Fibroblast of the aortic adventitia (primary cell): ENCODE data around the gene TESK1. TPM values are rescaled to one million over a fixed set of nuclear protein-coding genes. Genes with fewer than 3 reads are reported as not detected.

ENCODE experiments used
- DNase-seq: peaks from one replicate; pipeline ENCODE4 v3.0.0-alpha.2; 2010; ENCODE audit warnings: low read depth
- H3K4me3 ChIP-seq: 2 replicates; pipeline ENCODE4 v1.5.1; 2011; ENCODE audit warnings: low read depth, mild to moderate bottlenecking, control low read depth, low read length, moderate library complexity
- total RNA-seq: library from RNA; depleted of rRNA; stranded (reverse); fragments of >200 nt; gene quantifications from 2 replicates; pipeline ENCODE4 v1.2.3, GENCODE V29; 2012; ENCODE audit warnings: low replicate concordance
- TF ChIP-seq, protein P1 (sequence below): IDR thresholded peaks from 2 replicates; pipeline ENCODE4 v1.5.1; 2011; ENCODE audit warnings: mild to moderate bottlenecking, low read length, control low read depth, inconsistent platforms; ENCODE audit not compliant: insufficient read depth

The TESK1 gene
- total RNA-seq, 1 donor = 13.3 TPM

DNA sequence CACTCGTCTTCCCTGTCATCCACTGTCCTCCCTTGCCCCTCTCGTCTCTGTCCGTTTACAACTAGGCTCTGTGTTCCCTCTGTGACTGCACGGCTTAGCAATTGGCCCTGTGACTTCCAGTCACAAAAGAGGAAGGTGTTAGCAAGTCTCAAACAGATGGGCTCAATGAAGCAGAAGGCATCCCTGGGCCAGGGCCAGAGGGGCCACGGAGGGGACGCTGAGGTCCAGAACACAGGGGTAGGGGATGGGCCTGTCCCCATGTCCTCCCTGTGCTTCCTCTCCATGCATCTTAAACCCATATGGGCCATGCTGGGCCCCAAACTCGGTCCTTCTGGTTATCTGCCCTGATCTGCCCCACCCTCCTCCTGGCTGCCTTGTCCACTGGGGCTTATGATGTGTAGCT is 13.3 kb downstream of the TESK1 start, which contains the start of gene CD72:
Gene CD72, minus strand, starts transcription at position 89 of the 403 bp plus-strand sequence. CDS start 110 bp downstream, outside the sequence.
- peak within 1 kb of the TSS; percentile 41 for H3K4me3 ChIP-seq
- TF ChIP-seq, protein P1, sequence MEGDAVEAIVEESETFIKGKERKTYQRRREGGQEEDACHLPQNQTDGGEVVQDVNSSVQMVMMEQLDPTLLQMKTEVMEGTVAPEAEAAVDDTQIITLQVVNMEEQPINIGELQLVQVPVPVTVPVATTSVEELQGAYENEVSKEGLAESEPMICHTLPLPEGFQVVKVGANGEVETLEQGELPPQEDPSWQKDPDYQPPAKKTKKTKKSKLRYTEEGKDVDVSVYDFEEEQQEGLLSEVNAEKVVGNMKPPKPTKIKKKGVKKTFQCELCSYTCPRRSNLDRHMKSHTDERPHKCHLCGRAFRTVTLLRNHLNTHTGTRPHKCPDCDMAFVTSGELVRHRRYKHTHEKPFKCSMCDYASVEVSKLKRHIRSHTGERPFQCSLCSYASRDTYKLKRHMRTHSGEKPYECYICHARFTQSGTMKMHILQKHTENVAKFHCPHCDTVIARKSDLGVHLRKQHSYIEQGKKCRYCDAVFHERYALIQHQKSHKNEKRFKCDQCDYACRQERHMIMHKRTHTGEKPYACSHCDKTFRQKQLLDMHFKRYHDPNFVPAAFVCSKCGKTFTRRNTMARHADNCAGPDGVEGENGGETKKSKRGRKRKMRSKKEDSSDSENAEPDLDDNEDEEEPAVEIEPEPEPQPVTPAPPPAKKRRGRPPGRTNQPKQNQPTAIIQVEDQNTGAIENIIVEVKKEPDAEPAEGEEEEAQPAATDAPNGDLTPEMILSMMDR = no peak
- DNase-seq = no peak

DNA sequence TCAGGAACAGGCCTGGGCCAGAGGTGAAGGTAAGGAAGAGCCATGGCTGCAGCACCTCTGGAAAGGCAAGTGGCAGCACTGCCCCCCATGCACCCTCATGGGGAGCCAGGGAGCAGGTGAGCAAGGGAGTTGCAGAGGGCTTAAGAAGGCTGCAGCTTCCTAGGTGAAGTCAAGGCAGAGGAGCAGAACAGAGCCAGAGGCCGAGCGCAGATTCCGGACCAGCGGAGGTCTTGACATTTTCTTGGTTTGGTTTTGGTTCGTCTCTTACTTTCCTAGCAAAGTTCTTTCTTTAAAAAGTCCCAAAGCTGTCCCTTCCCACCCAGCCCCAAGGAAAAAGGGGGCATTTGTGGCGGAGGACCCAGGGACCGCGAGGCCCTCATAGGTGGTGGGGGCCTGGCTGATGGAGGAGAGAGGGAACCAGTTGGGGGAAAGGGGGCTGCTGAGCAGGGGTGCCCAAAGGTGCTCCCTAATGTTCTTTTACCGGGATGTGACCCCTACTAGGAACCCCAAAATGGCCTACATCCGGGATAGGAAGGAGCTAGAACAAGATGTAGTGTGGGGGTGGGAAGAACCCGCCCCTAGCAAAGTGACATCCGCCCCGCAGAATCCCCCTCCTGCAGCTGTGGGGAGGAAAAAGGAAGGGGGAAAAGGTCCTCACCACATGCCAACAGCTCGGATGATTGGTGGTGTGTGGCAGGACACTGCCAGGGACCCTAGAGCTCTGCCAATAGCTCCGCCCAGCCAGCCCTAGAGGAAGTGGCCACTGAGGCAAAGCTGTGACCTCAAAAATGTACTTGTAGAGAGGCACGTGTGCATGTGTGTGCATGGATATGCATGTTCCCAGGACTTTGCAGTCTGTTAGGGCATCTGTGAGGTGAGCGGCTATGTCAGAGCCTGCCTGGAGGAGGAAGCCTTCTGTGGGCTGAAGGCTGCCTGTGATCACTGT is 14.1 kb downstream of the TESK1 start:
- no peak overlapping the region for H3K4me3 ChIP-seq
- TF ChIP-seq, protein P1 = no peak
- no peak for DNase-seq

DNA sequence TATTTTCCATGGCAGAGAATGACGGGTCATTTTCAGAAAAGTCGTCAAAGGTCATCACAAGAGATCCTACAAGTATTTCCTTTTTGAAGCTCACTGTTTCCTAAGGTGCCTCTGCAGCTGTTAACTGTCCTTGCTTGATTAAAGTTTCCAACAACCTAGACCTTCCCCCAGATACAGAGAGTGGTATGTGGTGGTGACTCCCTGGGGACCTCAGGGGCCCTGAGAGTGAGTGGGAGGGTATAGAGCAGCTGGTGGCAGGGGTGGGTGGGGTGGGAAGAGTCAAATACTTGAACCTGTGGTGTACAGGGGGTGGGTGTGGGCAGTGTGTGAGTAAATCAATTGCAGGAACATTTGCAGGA is 14.7 kb downstream of the TESK1 start:
- TF ChIP-seq, protein P1 = no peak
- no peak overlapping the region for H3K4me3 ChIP-seq
- DNase-seq = no peak

DNA sequence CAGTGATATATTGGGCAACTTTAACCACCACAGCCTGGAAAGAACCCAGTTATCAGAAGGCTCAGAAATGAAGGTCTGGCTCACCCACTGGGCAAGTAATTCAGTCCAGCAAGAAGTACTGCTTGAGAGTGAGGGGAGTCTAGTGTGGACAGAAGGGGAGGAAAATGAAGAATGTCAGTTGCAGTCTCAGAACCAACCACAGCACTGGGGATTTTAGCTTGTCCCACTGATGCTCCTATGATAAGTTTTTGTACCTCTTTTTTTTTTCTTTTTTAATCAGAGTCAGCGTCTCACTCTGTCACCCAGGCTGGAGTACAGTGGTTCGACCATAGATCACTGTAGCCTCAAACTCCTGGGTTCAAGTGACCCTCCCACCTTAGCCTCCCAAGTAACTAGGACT is 22.5 kb downstream of the TESK1 start:
- DNase-seq = no peak
- H3K4me3 ChIP-seq = no peak overlapping the region
- TF ChIP-seq, protein P1 = no peak

DNA sequence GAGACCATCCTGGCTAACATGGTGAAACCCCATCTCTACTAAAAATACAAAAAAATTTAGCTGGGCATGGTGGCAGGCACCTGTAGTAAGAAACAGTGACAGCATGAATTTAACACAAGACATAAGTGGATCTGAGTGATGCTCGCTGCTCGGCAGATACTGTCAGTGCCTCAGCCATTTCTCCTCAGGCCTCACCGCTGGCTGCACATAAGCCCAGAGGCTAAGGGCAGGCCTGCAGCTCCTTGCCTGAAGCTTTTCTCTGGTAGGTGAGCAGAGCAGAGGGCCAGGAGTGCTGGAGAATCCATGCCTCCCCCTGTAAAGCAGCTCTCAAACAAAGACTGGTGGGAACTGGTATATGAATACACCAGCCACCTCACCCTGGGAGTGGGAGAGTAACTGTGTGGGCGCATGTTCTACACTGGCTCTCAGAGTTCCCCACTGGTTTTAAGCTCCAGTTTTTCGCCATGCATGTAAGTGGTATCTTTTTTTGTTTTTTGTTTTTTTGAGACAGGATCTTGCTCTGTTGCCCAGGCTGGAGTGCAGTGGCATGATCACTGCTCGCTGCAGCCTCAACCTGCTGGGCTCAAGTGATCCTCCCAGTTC is 23.4 kb downstream of the TESK1 start:
- H3K4me3 ChIP-seq = no peak overlapping the region
- TF ChIP-seq, protein P1 = no peak
- DNase-seq = no peak

DNA sequence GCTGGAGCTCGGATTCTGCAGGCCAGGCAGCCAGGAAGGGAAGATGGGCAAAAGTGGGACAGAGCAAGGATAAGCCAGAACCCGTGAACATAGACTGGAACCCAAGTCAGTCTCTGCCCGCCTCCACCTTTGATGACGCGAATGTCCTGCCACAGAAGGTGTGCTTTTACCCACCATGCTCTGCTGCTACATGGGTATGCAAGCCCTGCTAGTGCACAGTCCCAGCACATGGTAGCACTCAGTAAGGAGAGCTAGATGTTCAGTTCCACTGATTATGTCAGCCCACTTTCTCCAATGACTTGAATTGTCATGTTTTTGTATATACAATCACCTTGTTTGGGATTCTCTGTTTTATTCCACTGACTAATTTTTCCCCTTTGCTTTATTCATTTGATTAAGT is 24.5 kb downstream of the TESK1 start:
- no peak overlapping the region for H3K4me3 ChIP-seq
- DNase-seq = no peak
- TF ChIP-seq, protein P1 = no peak
